ENCODE results near the gene MAML2.

- TF ChIP-seq CTCF (IDR thresholded peaks at IDR 0.05): no peak
- no peak for TF ChIP-seq POLR2A (IDR thresholded peaks at IDR 0.05)
Observed at GRCh38 chr11:96228910-96229309, 114.1 kb downstream of the MAML2 start.
